Astrocyte (in vitro differentiated cells and primary cell): ENCODE results near the gene LMO7. TPM values are rescaled to one million over a fixed set of nuclear protein-coding genes. Genes with fewer than 3 reads are reported as not detected.
A peak's percentile ranks its signal among the peaks of the same experiment; 100 is the strongest.

Experiments used
- DNase-seq: peaks from one replicate; pipeline ENCODE4 v3.0.0-alpha.2; 2010; ENCODE audit warnings: low read depth
- FAIRE-seq: peaks from 2 replicates; lab custom pipeline; 2011; peaks lifted over from hg19 to GRCh38; lab: Jason Lieb, UNC
- H2AFZ ChIP-seq: 2 replicates; pipeline ENCODE4 v1.6.0; 2012; ENCODE audit warnings: low read depth, low read length, inconsistent platforms
- H3K27ac ChIP-seq: 2 replicates; pipeline ENCODE4 v1.5.1; 2011; ENCODE audit warnings: low read depth, low read length, inconsistent platforms
- H3K27me3 ChIP-seq: 2 replicates; pipeline ENCODE4 v1.6.0; 2011; ENCODE audit warnings: low read length, inconsistent platforms; ENCODE audit not compliant: insufficient read depth
- H3K36me3 ChIP-seq: 2 replicates; pipeline ENCODE4 v1.5.1; 2011; ENCODE audit warnings: low read length, inconsistent platforms; ENCODE audit not compliant: insufficient read depth
- H3K4me1 ChIP-seq: 2 replicates; pipeline ENCODE4 v1.5.1; 2011; ENCODE audit warnings: low read length, inconsistent platforms; ENCODE audit not compliant: insufficient read depth
- H3K4me2 ChIP-seq: 2 replicates; pipeline ENCODE4 v1.6.0; 2012; ENCODE audit warnings: low read length, inconsistent platforms
- H3K4me3 ChIP-seq: 2 replicates; pipeline ENCODE4 v1.5.1; 2011; ENCODE audit warnings: low read depth, mild to moderate bottlenecking, low read length, inconsistent platforms; ENCODE audit not compliant: insufficient read depth
- H3K79me2 ChIP-seq: 2 replicates; pipeline ENCODE4 v1.6.0; 2012; ENCODE audit warnings: mild to moderate bottlenecking, low read length, inconsistent platforms; ENCODE audit not compliant: insufficient read depth
- H3K9ac ChIP-seq: 2 replicates; pipeline ENCODE4 v1.6.0; 2012; ENCODE audit warnings: mild to moderate bottlenecking, low read length, inconsistent platforms
- H3K9me3 ChIP-seq: 2 replicates; pipeline ENCODE4 v1.5.1; 2012; ENCODE audit warnings: low read depth, mild to moderate bottlenecking, low read length, inconsistent platforms; ENCODE audit not compliant: insufficient read depth
- H4K20me1 ChIP-seq: 2 replicates; pipeline ENCODE4 v1.6.0; 2012; ENCODE audit warnings: low read length, inconsistent platforms; ENCODE audit not compliant: insufficient read depth
- H3K27ac Mint-ChIP-seq: one replicate; pipeline ENCODE4 v1.8.0; 2021; ENCODE audit warnings: mild to moderate bottlenecking, mixed read lengths; ENCODE audit not compliant: unreplicated experiment
- H3K27me3 Mint-ChIP-seq: one replicate; pipeline ENCODE4 v1.8.0; 2021; ENCODE audit warnings: low read depth, mixed read lengths; ENCODE audit not compliant: unreplicated experiment
- H3K36me3 Mint-ChIP-seq: one replicate; pipeline ENCODE4 v1.8.0; 2021; ENCODE audit warnings: low read depth, mixed read lengths; ENCODE audit not compliant: unreplicated experiment
- H3K4me1 Mint-ChIP-seq: one replicate; pipeline ENCODE4 v1.8.0; 2021; ENCODE audit warnings: low read depth, mixed read lengths; ENCODE audit not compliant: unreplicated experiment
- H3K4me3 Mint-ChIP-seq: one replicate; pipeline ENCODE4 v1.8.0; 2021; ENCODE audit warnings: mild to moderate bottlenecking, moderate library complexity, mixed read lengths; ENCODE audit not compliant: unreplicated experiment
- H3K9me3 Mint-ChIP-seq: one replicate; pipeline ENCODE4 v1.8.0; 2021; ENCODE audit warnings: mild to moderate bottlenecking, mixed read lengths; ENCODE audit not compliant: unreplicated experiment
- CTCF ChIP-seq: IDR thresholded peaks from 2 replicates; pipeline ENCODE4 v1.5.1; 2011; ENCODE audit warnings: low read depth, mild to moderate bottlenecking, inconsistent platforms, low read length, moderate library complexity; ENCODE audit not compliant: insufficient read depth
- EZH2 ChIP-seq: IDR thresholded peaks from 2 replicates; pipeline ENCODE4 v1.6.1; 2012; ENCODE audit warnings: mild to moderate bottlenecking, low read length, inconsistent platforms; ENCODE audit not compliant: insufficient read depth
- total RNA-seq: library from RNA; stranded (reverse); gene quantifications from 2 replicates; pipeline ENCODE4 v1.2.1, GENCODE V29; 2021

The LMO7 gene
- total RNA-seq, 1 donor from 2014 or later: 52.2 TPM

GRCh38 chr13:75682326-75682725 lies 46.2 kb downstream of the LMO7 start:
- H3K4me2 ChIP-seq: no peak overlapping the region
- TF ChIP-seq EZH2: no peak
- TF ChIP-seq CTCF: no peak
- H3K9ac ChIP-seq: no peak overlapping the region
- no peak overlapping the region for H3K4me3 ChIP-seq
- H3K4me1 ChIP-seq: peaks cover 16% of the 10 kb centered on the region
- DNase-seq: no peak
- Mint-ChIP-seq H3K36me3 (peaks cover 6% of the 10 kb centered on the region), H3K4me1 (peaks cover 22% of the 10 kb centered on the region), H3K27ac (no peak overlapping the region), H3K4me3 (no peak overlapping the region), H3K27me3 (no peaks in the 10 kb centered on the region), H3K9me3 (peaks cover 1% of the 10 kb centered on the region)
- no peaks in the 10 kb centered on the region for H3K36me3 ChIP-seq
- H3K9me3 ChIP-seq: no peaks in the 10 kb centered on the region
- H3K27me3 ChIP-seq: no peaks in the 10 kb centered on the region
- no peak for FAIRE-seq
- H3K27ac ChIP-seq: no peak overlapping the region
- H4K20me1 ChIP-seq: peaks cover 59% of the 10 kb centered on the region
- no peak overlapping the region for H2AFZ ChIP-seq
- peaks cover 94% of the 10 kb centered on the region for H3K79me2 ChIP-seq

- peak overlapping the region; percentile 30 for H3K4me3 Mint-ChIP-seq
- H3K4me1 ChIP-seq: peaks cover 16% of the 10 kb centered on the region
Observed at GRCh38 chr13:75685239-75685697, 49.1 kb downstream of the LMO7 start.

More at GRCh38 chr13:75685239-75685697, 49.1 kb downstream of the LMO7 start:
- DNase-seq (peak; percentile 87), FAIRE-seq (peak; percentile 17)
- TF ChIP-seq CTCF (peak; percentile 33), EZH2 (no peak)
- peak overlapping the region; percentile 98 for H3K27ac Mint-ChIP-seq
- Histone ChIP-seq H3K27ac (peak overlapping the region; percentile 76), H3K9me3 (no peaks in the 10 kb centered on the region), H3K9ac (peak overlapping the region; percentile 54), H2AFZ (peak overlapping the region; percentile 11), H3K4me3 (peak overlapping the region; percentile 24), H3K36me3 (no peaks in the 10 kb centered on the region), H3K4me2 (peak overlapping the region; percentile 77), H3K27me3 (no peaks in the 10 kb centered on the region), H3K79me2 (peaks cover 99% of the 10 kb centered on the region), H4K20me1 (peaks cover 71% of the 10 kb centered on the region)
- H3K4me1 Mint-ChIP-seq: peaks cover 22% of the 10 kb centered on the region
- H3K9me3 Mint-ChIP-seq: peaks cover 1% of the 10 kb centered on the region
- H3K36me3 Mint-ChIP-seq: no peaks in the 10 kb centered on the region
- H3K27me3 Mint-ChIP-seq: no peaks in the 10 kb centered on the region
